Smooth muscle cell of the pulmonary artery (primary cell): ENCODE data around the gene CRYBB2. TPM values are rescaled to one million over a fixed set of nuclear protein-coding genes. Genes with fewer than 3 reads are reported as not detected.

ENCODE experiments used
- total RNA-seq: library from RNA; depleted of rRNA; stranded (reverse); fragments of >200 nt; gene quantifications from 2 replicates; pipeline ENCODE4 v1.2.3, GENCODE V29; 2014

Gene CRYBB2, protein sequence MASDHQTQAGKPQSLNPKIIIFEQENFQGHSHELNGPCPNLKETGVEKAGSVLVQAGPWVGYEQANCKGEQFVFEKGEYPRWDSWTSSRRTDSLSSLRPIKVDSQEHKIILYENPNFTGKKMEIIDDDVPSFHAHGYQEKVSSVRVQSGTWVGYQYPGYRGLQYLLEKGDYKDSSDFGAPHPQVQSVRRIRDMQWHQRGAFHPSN
- total RNA-seq: not detected in 2 replicates

DNA sequence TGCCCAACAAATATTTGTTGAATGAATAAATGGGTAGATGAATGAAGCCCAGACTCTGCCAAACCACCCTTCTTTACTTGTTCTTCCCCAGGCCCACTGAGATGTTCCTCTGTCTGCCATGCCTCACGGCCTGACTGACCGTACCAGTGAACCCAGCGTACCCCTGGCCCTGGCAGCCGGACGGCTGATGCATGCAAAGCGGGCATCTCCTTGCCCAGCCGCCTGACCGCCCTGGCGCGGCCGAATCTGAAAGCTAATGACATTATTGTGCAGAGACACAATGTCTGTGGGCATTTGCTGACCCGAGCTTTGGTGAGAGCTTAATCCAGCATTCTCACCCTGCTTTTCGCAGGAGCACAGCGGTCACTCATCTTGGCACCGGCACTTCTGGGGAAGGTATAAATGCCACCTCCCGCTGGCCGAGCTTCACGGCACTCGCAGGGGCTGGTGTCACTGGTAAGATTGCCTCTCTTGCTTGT lies at the start of gene CRYBB2:
CRYBB2 (plus strand) TSS at position 429 of the 479 bp plus-strand sequence. CDS start 1,791 bp downstream, outside the sequence.

DNA sequence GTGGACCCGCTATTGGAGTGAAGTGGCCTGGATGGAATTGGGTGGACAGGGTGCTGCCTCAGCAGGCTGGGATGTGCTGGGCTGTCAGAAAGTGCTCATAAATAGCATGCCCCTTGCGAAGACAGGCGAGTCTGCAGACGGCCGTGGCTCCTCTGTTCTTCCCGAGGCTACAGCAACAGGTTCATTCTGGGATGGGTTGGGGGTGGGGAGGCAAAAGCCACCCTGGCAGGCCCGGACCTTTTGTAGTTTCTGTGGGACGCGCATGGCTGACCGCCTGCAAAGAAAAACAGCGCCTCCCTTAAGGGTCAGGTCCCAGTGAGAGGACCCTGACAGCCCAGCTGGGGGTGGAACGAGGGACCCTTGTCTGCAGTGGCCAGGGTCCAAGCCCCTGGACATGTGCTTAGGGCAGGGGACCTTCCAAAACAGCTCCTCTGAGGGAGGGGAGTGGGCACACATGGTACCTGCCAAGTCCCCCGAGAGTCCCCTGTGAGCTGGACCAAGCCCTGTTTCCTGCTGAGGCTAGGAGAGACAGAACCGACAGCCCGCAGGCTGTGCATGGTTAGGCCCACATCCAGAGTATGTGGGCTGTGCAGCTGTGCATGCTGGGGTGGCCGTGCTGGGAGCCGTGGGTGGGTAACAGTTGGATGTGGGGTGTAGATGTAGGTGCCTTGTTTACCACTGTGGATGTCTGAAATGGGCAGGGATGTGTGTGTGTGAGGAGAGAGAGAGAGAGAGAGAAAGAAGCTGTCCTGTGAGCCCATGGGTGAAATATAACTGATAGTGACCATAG lies 19.5 kb upstream of the CRYBB2 start, which contains the start of gene CRYBB3:
CRYBB3 (plus strand) TSS at position 128 of the 790 bp plus-strand sequence. CDS start 1,539 bp downstream, outside the sequence.

Other genes with a start within 250 kb of the CRYBB2 start
- gene CRYBB3, start 19.8 kb upstream of the CRYBB2 start, total RNA-seq: not detected in 2 replicates